ENCODE results near the gene DCDC2. TPM values are rescaled to one million over a fixed set of nuclear protein-coding genes. Genes with fewer than 3 reads are reported as not detected.
A peak's percentile ranks its signal among the peaks of the same experiment; 100 is the strongest.
"Not testable (repeated sequence)": the region's sequence is repeated elsewhere in the genome, so short reads cannot be mapped to it uniquely, and the experiment has no call there.

The DCDC2 gene
- total RNA-seq, 1 donor from 2014 or later, result 1.4 TPM

DNA sequence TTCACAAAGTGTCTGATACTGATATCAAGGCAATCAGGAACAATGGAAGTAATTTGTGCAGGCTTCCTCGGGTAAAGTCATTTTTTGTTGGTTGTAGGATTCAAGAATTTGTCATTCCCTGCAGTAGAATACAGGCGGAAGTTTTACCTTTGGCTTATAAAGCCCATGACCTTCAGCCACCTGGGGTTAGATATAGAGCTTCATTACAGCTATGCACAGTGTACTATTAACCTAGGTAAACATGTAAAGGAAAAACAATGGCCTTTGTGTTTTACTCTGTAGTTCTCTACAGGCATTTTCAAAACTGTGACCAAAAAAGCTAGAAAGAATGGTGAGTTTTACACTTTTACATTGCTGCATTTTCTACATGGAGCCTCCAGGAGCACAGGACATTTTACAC lies 116.9 kb downstream of the DCDC2 start:
- TF ChIP-seq CTCF (IDR thresholded peaks at IDR 0.05; ENCODE audit: unreplicated experiment), result no peak
- no peak for DNase-seq (ENCODE audit: low spot score in 2 of 2, unreplicated experiment in 2 of 2)
- Mint-ChIP-seq H3K4me3 (no peak overlapping the region), H3K9me3 (peaks cover 13% of the 10 kb centered on the region), H3K27ac (no peak overlapping the region), H3K36me3 (peaks cover 2% of the 10 kb centered on the region), H3K4me1 (peaks cover 3% of the 10 kb centered on the region), H3K27me3 (ENCODE audit: low read depth) (no peaks in the 10 kb centered on the region)

DNA sequence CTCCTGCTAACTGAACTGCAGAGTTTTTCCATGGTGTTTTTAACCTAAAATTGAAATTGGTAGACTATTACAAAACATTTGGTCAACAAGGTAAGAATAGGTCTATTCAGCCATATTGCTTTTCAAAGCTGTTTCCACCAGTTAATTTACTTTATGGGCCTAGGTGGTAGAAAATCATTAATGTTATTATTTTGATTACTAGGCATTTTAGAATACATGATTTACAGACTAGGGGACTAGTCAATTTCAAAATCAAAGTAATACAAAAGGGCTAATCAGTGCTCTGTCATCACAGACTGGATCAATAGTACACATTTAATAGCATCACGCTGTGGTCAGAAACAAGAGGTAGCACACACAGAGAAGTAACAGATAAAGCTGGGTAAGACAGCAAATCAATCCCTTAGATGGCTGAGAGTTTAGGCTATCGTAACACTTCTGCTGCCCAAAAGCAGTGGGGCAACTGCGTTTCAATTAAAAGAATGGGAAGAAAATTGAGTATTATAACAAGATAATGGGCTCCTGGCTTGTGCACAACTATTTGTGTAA lies 117.4 kb downstream of the DCDC2 start:
- Mint-ChIP-seq H3K9me3 (peaks cover 14% of the 10 kb centered on the region), H3K36me3 (peaks cover 2% of the 10 kb centered on the region)

DNA sequence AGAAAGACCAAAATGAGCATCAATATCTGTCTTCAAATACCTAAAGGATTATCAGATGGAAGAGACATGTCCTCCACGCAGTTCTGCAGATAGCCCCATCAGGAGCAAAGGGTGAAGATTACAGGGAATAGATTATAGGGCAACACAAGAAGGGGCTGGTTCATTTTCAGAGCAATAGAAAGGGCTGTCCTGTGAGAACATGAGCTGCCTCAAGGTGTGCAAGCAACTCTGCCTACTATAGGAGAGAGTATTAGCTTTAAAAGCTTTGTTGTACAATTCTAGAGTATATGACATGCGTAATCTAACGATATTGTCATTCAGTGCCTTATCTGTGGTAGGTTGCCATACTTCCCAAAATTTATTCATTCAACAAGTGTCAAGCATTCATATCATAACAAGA lies 119.2 kb downstream of the DCDC2 start:
- Mint-ChIP-seq H3K4me3 (no peak overlapping the region), H3K27ac (no peak overlapping the region), H3K4me1 (peaks cover 3% of the 10 kb centered on the region), H3K36me3 (peaks cover 2% of the 10 kb centered on the region), H3K27me3 (ENCODE audit: low read depth) (no peaks in the 10 kb centered on the region), H3K9me3 (peaks cover 14% of the 10 kb centered on the region)
- no peak for TF ChIP-seq CTCF (IDR thresholded peaks at IDR 0.05; ENCODE audit: unreplicated experiment)
- DNase-seq (ENCODE audit: low spot score in 2 of 2, unreplicated experiment in 2 of 2), result no peak

More for the DNA sequence above, 117.4 kb downstream of the DCDC2 start:
- H3K27ac Mint-ChIP-seq, result no peak overlapping the region
- TF ChIP-seq CTCF (IDR thresholded peaks at IDR 0.05; ENCODE audit: unreplicated experiment), result no peak
- no peak overlapping the region for H3K4me3 Mint-ChIP-seq
- H3K27me3 Mint-ChIP-seq (ENCODE audit: low read depth), result no peaks in the 10 kb centered on the region
- DNase-seq (ENCODE audit: low spot score in 2 of 2, unreplicated experiment in 2 of 2), result no peak
- peaks cover 3% of the 10 kb centered on the region for H3K4me1 Mint-ChIP-seq

DNA sequence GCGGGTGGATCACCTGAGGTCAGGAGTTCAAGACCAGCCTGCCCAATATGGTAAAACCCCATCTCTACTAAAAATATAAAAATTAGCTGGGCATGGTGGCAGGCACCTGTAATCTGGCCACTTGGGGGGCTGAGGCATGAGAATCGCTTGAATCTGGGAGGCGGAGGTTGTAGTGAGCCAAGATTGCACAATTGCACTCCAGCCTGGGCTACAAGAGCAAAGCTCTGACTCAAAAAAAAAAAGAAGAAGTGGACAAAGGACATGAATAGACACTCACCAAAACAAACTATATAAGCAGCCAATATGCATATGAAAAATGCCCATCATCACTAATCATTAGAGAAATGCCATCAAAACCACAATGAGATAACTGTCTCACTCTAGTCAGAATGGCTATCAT lies 121.1 kb downstream of the DCDC2 start:
- DNase-seq (ENCODE audit: low spot score in 2 of 2, unreplicated experiment in 2 of 2); H3K27ac Mint-ChIP-seq; H3K27me3 Mint-ChIP-seq (ENCODE audit: low read depth); H3K36me3 Mint-ChIP-seq; H3K4me3 Mint-ChIP-seq; H3K4me1 Mint-ChIP-seq: not testable (repeated sequence)
- H3K9me3 Mint-ChIP-seq, result peaks cover 14% of the 10 kb centered on the region

DNA sequence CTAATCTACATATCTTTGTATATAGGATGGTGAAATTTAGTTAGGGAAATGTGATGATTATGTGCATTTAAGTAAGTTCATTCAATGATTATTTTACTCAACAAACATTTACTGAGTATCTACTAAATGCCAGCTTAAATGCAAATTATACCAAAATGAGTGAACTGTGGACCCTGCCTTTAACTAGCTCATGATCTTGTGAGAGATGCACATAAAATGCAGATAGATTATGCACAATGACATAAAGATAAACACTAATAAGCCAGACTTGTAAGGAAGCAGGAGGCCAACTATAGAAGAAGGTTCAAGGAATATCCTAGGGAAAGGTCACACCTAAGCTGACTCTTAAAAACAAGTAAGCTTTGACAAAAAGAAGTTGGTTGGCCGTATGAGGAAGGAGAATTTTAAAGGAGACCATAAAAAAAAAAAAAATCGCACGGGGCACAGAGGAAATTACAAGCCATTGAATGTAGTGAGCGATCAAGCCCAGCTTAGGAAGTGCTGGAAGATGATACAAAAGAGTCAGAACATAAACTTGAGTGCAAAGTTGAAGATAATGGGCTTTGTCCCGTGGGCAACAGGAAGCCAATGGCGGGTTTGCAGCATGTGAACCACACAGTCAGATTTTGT lies 123.9 kb downstream of the DCDC2 start:
- no peak overlapping the region for H3K4me3 Mint-ChIP-seq
- TF ChIP-seq CTCF (IDR thresholded peaks at IDR 0.05; ENCODE audit: unreplicated experiment), result no peak
- peaks cover 15% of the 10 kb centered on the region for H3K4me1 Mint-ChIP-seq
- H3K27ac Mint-ChIP-seq, result no peak overlapping the region
- no peaks in the 10 kb centered on the region for H3K27me3 Mint-ChIP-seq (ENCODE audit: low read depth)
- peaks cover 14% of the 10 kb centered on the region for H3K9me3 Mint-ChIP-seq
- DNase-seq (ENCODE audit: low spot score in 2 of 2, unreplicated experiment in 2 of 2), result no peak
- H3K36me3 Mint-ChIP-seq, result peaks cover 2% of the 10 kb centered on the region

DNA sequence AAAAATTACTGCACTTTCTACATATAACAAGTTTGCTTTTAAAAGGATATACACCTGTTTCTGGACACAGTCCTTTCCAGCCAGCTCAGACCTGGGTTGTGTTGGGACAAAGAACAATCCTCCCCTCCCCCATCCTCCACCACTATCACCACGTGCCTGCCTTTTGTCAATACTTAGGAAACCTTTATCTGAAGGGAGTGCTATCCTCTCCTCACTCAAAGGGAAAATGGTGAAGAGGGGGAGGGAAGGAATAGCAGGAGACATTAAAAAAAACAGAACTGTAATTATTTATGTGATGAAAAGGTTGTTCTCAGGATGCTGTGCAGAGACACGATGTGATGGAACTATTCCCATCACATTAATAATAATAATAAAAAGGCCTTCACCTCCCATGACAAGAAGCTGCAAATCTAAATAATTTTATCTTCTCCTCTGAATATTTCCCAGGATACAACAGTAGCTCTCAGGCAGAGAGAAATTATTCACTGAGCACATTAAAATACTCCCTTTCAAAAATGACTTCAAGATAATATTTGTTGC lies 126.4 kb downstream of the DCDC2 start:
- H3K4me3 Mint-ChIP-seq, result no peak overlapping the region

More for the DNA sequence above, 126.4 kb downstream of the DCDC2 start:
- no peak for DNase-seq (ENCODE audit: low spot score in 2 of 2, unreplicated experiment in 2 of 2)
- TF ChIP-seq CTCF (IDR thresholded peaks at IDR 0.05; ENCODE audit: unreplicated experiment), result no peak
- Mint-ChIP-seq H3K27ac (peak overlapping the region; percentile 49), H3K27me3 (ENCODE audit: low read depth) (no peaks in the 10 kb centered on the region), H3K9me3 (peaks cover 7% of the 10 kb centered on the region), H3K4me1 (peaks cover 37% of the 10 kb centered on the region), H3K36me3 (no peaks in the 10 kb centered on the region)
